COR-L47 (cell line): Measurements from ENCODE around the gene CRKL.
A peak's percentile ranks its signal among the peaks of the same experiment; 100 is the strongest.
"Not testable (repeated sequence)": the region's sequence is repeated elsewhere in the genome, so short reads cannot be mapped to it uniquely, and the experiment has no call there.

ENCODE experiments used
- DNase-seq: peaks from one replicate; lab custom pipeline; 2025; lab: John Stamatoyannopoulos, UW

The CRKL gene

DNA sequence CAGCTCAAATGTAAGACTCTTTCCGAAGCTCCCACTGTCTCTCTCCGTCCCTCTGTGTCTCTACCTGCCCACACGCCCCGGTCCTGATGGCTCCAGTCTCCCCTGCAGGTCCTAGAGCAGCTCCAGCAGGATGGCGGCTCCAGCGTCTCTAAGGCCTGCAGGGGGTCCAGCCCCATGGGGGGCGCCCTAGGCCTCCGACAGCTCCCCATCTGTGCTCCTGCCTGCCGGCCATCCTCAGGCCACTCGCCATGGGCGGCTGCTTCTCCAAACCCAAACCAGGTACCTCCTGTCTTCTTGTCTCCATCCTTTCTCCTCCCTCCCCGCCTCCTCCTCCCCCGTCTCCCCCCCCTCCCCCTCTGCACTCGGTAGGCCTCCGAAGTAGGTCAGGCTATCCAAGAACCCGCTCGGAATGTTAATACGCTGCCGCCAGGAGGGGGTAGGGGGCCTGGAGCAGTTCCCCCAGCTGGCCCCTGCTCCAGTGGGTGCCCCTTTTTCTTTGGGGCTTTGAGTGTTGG, 50.5 kb downstream of the CRKL start:
- DNase-seq = no peak

DNA sequence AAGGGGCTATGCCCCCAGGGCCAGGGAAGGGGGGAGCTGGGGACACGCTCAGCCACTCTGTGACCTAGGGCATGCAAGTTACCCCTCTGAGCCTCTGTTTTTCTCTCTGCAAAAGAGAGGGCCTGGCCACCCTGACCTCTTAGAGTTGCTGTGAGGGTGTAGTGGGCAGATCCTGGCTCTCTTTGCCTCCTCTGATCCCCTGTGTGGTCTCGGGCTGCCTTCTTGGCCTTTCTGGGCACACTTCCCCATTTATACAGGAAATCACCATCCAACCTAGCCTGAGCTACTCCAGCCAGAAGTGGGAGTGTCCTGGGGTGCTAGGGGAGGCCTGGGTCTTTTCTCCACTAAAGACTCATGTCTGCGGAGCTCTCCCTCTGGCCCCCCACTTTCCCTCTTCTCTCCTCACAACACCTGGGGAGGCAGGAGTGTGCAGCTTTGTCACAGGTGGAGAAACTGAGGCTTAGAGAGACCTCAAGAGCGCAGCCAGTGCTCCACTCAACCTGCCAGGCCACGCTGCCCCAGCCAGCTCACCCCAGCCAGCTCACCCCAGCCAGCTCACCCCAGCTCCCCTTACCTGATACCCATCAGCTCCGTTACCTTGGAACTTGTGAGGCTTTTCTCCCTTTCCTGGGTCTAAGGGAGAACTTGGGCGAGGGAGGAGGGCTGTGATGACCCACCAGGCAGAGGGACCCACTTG, 51.2 kb downstream of the CRKL start:
- DNase-seq = no peak

DNA sequence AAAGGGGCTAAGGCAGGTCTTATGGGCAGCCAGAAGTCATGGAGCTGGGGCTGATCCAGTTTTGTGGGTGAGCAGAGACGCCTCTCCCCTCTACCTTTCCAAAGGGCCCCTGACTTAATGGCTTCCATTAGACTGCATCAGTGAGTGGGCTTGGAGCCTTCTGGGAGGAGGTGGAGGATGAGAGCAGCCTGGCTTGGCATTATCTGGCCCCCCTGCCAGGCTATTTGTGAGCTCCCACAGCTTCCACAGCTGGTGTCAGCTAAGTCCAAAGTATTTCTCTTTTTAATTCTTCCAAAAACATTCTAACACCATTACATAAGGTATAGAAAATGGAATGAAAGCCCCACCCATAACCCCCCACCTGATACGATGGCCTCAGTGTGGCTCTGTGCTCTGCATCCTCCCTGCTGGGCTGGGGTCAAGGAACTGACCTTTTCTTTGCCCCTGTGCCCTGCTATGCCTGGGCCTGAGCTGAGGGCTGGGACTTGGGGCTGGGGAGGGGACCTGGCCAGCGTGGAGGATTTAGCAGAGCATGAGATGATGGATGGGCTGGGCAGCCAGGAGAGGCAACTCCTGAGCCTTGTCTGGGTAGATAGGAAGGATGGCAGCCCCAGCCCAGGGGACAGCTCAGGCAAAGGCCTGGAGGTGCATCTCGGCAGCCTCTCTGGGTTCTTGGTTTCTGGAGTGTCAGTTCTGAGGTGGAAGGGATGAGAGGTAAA, 53.9 kb downstream of the CRKL start:
- DNase-seq = no peak

DNA sequence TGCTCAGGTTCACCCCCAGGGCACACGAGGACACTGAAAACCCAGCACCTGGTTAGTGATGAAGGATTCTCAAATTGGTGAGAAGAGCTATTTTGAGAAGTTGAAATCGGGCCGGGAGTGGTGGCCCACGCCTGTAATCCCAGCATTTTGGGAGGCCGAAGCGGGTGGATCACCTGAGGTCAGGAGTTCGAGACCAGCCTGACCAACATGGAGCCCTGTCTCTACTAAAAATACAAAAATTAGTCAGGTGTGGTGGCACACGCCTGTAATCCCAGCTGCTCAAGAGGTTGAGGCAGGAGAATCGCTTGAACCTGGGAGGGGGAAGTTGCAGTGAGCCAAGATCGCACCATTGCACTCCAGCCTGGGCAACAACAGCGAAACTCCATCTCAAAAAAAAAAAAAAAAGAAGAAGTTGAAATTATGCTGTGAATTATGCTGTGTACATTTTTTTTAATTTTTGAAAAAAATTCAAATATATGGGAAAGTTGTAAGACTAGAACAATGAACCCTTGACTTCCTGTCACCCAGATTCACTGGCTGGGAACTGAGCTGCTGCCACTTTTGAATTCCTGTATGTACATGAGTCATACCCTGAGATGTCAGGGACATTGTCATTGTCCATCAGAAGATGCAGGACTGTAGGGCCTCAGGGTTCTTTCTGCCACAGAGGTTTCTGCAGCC, 54.9 kb downstream of the CRKL start:
- not testable (repeated sequence) for DNase-seq

DNA sequence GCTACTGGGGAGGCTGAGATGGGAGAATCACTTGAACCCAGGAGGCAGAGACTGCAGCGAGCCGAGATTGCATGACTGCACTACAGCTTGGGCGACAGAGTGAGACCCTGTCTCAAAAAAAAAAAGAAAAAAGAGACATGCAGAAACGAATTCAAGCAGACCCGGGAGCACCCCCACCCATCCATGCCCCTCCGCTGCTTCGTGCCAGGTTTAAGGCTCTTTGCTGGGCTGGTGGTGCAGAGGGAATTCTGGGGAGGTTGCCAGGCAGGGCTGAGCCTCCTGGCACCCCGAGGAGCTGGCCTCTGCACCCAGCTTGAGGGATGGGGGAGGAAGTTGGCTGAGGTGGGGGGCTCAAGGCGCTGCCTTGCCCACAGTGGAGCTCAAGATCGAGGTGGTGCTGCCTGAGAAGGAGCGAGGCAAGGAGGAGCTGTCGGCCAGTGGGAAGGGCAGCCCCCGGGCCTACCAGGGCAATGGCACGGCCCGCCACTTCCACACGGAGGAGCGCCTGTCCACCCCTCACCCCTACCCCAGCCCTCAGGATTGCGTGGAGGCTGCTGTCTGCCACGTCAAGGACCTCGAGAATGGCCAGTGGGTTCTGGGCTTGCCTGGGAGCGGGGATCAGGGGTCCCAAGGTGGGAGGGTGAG, 55.8 kb downstream of the CRKL start:
- no peak for DNase-seq

DNA sequence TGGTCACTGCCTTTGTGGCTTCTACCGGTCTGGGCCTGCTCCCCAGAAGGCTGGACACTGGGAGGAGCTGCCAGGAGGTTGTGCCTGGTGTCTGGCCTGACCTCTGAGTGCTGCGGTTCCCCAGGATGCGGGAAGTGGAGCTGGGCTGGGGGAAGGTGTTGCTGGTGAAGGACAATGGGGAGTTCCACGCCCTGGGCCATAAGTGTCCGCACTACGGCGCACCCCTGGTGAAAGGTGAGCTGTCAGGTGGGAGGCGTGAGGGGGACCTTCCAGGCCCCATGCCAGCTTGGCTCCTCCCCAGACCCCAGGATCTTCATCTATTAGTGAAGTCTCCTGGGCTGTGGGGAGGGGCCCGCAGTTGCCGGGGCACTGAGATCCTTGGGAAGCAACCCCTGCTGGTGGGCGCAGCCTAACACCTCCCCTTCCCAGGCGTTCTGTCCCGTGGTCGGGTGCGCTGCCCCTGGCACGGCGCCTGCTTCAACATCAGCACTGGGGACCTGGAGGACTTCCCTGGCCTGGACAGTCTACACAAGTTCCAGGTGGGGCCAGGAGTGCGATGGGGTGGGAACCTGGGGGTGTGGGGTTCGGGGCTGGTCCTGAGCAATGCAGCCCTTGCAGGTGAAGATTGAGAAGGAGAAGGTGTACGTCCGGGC, 56.6 kb downstream of the CRKL start:
- DNase-seq = no peak

DNA sequence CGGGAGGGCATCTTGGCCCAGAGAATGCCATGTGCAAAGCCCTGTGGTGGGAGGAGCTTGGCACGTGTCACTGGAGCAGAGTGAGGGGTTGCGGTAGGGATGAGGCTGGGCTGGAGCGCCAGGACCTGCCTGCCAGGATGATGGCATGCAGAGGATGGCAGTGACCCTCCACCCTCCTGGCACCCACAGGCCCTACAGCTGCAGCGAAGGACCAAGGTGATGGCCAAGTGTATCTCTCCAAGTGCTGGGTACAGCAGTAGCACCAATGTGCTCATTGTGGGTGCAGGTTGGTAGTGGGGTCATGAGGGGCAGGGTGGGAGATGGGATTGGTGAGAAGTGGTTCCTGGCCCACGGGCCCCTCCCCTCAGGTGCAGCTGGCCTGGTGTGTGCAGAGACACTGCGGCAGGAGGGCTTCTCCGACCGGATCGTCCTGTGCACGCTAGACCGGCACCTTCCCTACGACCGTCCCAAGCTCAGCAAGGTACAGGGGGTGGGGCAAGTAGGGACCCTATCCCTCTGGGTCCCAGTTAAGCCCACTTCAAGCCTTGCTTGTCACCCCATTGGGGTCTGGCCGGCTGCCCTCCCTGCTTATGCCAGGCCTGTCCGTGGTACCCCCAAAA, 57.2 kb downstream of the CRKL start:
- no peak for DNase-seq

DNA sequence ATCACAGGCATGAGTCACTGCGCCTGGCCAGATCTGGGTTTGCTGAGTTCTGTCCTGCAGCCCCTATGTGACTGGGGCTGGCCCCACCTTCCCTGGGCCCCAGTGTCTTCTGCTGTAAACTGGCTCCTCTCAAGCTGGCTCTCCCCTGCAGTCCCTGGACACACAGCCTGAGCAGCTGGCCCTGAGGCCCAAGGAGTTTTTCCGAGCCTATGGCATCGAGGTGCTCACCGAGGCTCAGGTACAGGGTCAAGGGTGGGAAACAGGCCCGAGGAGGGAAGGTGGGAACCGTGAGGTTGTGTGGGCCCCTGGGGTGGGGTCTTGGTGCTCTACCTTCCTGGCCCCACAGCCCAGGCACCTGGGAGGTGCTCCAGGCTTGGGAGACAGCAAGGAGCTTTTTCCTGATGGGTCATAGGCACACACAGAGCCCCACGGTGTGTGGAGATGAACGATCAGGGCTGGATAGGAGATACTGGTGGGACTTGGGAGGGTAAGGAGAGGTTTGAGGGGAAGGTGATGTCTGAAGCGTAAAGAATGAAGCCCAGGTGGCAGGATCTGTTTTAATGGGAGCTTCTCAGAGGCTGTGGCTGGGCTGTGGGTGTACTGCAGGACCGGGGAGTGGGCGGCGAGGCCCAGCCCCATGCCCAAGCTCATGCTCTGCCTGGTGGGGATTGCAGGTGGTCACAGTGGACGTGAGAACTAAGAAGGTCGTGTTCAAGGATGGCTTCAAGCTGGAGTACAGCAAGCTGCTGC, 58.5 kb downstream of the CRKL start:
- no peak for DNase-seq

DNA sequence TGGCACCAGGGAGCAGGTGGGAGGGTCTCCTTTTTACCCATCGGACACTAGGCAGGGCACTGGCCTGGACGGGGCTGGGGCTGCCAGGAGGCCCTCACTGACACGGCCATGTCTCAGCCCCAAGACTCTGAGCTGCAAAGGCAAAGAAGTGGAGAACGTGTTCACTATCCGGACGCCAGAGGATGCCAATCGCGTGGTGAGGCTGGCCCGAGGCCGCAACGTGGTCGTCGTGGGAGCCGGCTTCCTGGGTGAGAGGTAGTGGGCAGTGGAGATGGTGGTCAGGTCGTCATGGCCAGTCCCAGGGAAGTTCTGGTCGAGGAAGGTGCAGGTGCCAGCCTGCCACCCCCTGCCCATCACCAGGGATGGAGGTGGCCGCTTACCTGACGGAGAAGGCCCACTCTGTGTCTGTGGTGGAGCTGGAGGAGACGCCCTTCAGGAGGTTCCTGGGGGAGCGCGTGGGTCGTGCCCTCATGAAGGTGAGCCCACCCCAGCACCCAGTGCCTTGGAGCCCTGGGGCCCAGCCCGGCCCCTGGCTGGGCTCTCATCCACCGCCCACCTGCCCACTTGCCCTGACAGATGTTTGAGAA, 59.2 kb downstream of the CRKL start:
- DNase-seq = no peak

DNA sequence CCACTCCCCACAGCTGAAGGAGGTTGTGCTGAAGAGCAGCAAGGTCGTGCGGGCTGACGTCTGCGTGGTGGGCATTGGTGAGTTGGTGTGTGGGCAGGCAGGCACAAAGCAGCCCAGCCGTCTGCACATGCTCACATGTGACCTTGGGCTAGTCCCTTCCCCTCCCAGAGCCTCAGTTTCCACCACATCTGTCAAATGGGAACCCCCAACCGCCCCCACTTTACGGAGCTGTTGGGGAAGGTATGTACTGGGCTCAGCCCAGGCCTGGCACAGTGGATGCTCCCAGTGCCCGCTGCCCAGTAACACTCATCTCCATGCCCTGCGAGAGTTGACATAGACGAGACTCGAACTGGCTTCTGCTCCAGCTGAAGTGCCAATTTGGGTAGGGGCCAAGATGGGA, 59.8 kb downstream of the CRKL start:
- DNase-seq = no peak

DNA sequence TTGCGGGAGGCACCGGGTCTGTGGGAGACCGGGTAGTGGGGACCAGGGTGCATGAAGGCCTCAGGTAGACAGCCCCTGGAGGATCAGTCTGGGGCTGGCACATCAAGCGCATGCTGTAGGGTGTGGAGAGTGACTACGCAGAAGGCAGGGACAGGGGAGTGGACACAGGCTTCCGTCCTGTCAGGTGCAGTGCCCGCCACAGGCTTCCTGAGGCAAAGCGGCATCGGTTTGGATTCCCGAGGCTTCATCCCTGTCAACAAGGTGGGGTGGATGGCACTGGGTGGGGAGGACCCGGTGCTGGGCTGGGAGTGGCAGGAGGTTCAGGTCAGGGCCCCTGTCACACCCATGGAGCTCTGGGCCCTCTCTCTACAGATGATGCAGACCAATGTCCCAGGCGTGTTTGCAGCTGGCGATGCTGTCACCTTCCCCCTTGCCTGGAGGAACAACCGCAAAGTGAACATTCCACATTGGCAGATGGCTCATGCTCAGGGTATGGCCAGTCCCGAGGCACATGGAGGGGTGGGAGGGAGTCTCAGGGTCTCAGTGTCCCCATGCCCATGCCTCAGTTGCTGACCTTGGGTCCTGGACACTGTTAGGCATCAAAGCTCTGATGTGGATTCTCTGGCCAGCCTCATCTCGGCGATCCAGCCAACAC, 60.4 kb downstream of the CRKL start:
- no peak for DNase-seq

DNA sequence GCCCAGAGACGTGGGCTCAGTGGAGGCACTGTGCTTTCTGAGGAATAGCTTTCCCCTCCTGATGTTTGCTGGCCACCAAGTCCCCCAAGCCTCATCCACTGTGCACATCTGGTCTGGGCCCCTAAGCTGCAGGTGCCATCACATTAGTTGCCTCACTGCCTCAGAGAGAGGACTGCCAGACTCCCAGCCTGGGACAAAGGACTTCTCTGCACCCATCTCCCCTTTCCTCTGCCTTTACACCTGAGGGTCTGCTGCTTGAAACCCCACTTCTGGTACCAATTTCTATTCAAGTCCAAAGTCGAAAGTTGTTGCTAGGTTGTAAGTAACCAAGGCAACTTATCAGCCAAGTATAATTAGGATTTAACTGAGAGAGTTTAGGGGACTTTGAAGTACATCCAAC, 61.2 kb downstream of the CRKL start:
- no peak for DNase-seq

DNA sequence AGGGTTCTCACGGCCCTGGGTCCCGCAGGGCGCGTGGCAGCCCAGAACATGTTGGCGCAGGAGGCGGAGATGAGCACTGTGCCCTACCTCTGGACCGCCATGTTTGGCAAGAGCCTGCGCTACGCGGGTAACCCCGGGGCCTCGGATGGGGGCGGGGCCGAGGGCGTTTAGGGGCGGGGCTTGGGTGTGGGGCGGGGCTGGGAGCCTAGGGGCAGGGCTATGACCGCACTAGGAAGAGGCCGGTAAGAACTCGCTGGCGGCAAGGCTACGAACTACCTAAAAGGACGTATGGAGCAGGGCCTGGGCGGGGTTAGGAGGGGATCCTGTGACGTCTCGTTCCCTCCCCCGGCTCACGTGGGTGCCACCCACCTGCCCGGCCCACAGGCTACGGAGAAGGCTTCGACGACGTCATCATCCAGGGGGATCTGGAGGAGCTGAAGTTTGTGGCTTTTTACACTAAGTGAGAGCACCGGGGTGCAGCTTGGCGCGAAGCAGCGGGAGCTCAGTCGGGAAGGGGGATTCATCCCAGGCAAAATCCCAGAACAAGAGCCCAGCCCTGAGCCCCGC, 62.1 kb downstream of the CRKL start:
- DNase-seq = no peak

DNA sequence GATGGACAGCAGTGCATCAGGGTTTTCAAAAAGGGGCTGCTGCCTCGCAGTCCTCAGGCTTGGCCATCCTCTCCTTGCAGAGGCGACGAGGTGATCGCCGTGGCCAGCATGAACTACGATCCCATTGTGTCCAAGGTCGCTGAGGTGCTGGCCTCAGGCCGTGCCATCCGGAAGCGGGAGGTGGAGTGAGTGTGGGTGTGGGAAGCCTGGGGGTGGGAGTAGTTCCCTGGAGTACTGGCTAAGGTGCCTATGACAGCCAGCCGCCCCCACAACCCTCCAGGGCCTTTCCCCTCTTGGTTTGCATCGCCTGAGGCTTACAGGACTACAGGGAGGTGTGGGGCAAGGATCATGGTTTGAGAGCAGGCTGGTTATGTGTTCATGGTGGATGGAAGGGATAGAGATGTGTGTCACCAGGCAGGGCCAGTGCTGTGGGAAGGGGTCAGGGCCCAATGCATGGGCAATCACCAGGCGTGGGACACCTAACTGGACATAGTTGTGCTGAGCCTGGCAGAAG, 62.8 kb downstream of the CRKL start:
- DNase-seq = no peak

DNA sequence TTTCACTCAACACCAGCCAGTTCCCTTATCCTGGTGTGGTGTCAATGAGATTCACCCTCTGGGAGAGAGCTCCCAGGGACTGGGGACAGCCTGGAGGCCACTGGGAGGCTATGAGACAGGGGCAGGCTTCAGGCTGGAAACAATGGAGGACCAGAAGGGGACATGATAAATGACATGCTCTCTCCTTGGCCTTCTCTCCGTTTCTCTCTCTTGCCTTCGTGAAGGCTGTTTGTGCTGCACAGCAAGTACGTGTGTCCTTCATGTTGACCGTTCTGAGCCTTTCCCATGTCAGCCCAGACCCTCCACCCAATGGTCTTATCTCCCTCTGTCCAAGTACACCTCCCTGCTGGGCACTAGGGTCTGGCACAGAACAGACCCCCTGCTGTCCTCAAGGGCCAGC, 63.3 kb downstream of the CRKL start:
- DNase-seq = no peak

DNA sequence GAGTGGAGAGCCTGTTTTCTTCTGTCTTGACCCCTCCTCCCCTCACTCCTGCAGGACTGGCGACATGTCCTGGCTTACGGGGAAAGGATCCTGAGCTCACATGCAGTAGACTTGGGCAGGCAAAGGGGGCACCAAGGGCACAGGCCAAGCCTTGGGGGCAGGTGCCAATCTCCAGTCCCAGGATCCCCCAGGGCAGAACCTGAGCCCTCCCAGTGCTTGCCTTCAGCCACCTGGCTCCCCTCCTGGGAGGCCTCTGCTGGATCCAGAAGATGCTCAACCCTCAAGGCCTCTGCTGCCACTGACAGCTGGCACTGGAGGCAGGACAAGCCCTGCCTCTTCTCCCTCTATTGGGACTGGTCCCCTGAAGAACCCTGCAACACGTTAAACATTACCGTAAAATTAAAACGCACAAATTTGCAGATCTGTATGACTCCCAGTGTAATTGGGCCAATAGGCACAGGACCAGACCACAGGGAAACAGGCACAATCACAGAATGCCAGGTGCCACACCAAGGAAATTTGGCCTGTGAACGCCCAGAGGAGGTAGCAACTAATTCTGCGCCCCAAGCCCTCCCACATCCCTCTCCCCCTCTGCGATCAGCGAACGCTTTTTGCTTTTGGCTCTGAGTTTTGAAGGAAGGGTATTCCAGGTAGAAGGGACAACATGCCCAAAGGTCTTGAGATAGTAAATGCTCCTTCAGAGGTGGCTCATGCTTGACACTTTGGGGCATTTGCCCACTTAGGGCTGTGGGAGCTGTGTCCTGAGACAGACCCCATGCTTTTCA, 63.9 kb downstream of the CRKL start:
- no peak for DNase-seq

DNA sequence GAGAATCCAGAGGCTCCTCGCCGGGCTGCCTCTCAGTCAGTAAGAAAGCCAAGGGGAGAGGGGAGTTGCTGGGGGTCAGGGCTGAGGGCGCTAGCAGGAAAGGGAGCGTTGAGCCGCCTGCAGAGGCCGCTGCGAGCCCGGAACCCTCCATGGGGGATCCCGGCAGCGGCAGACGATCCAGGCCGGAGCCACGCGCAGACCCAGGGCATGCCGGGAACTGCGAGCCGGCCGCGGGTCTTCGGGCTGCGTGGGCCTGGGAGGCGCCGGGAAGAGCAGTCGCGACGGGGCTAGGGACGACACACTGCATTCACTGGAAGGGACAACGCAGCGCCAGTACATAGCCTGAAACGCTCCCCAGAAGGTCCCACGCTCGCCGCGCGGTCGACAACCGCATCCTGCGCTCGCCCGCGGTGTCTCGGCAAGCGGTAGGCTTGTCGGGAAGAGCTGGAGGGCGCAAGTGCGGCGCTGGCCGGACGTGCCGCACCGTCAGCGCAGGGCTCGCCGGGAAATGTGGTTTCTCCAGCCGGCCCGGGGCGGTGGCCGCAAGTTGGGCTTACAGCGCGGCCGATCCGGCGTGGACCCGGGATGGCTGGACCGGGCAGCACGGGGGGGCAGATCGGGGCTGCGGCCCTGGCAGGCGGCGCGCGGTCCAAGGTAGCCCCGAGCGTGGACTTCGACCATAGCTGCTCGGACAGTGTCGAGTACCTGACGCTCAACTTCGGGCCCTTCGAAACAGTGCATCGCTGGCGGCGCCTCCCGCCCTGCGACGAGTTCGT, 64.8 kb downstream of the CRKL start, which contains the start of gene LZTR1:
Gene LZTR1, plus strand, starts transcription at position 511 of the 776 bp plus-strand sequence. Its CDS starts 75 bp downstream, at position 586.
- peak; percentile 64 for DNase-seq

DNA sequence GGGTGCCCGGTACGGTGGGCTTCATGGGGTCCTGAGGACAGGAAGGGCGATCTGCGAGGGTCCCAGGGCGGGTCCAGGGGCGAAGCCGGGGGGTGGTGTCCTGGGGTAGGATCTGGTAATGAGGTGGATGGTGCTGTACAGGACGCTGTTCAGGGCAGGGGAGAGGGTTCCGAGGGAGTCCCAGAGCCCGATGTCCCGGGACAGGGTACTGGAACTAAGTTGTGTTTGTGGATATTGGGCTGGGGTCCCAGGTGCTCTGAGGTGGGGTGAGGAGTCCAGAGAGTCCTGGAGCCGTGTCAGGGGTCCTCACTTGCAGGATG, 65.3 kb downstream of the CRKL start:
- DNase-seq = no peak
